HG02943 (cell line): ENCODE results near the gene ADGRE3.

Source experiments
- ATAC-seq: cut with Tn5 transposase; IDR thresholded peaks from one replicate; pipeline ENCODE4 v1.9.1; 2021; ENCODE audit warnings: mild to moderate bottlenecking, low read depth, moderate library complexity; ENCODE audit not compliant: unreplicated experiment

Gene ADGRE3, protein sequence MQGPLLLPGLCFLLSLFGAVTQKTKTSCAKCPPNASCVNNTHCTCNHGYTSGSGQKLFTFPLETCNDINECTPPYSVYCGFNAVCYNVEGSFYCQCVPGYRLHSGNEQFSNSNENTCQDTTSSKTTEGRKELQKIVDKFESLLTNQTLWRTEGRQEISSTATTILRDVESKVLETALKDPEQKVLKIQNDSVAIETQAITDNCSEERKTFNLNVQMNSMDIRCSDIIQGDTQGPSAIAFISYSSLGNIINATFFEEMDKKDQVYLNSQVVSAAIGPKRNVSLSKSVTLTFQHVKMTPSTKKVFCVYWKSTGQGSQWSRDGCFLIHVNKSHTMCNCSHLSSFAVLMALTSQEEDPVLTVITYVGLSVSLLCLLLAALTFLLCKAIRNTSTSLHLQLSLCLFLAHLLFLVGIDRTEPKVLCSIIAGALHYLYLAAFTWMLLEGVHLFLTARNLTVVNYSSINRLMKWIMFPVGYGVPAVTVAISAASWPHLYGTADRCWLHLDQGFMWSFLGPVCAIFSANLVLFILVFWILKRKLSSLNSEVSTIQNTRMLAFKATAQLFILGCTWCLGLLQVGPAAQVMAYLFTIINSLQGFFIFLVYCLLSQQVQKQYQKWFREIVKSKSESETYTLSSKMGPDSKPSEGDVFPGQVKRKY

DNA sequence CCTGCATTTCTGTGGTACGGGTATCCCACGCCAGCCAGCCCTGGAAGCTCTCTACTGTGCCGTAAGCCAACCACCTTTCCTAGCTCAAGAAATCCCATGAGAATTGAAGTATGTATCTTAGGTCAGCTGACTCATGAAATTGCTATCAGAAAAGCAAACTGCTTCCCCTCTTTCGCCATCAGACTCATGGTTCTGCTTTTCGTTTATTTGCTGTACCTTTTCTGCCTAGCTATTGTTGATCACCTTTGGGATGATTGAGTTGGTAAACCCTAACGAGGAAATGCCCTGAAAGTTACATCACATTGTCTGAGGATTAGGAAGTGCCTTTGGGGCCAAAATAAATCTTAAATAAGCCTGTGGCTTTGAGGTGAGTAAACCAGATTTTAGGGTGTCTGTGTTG, at the start of gene ADGRE3:
TSS of gene ADGRE3 (minus strand) at position 81 of the 400 bp plus-strand sequence. CDS start at position 7, 74 bp downstream.
- ATAC-seq, result no peak

DNA sequence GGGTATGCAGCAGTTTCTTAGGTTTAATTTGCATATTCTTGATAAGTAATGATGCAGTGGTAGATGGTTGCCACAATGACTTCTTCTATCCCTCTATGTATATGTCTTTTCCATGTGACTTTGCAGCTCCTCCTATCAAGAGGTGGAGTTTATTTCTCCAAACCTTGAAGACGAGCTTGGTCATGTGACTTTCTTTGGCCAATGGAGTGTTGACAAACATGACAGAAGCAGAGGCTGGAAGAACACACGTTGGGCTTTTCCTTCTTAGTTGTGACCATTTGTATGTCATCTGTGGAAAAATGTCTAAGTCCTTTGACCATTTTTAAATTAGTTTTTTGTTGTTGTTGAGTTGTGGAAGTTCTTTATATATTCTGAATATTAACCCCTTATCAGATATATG, 47.5 kb upstream of the ADGRE3 start:
- ATAC-seq, result no peak

DNA sequence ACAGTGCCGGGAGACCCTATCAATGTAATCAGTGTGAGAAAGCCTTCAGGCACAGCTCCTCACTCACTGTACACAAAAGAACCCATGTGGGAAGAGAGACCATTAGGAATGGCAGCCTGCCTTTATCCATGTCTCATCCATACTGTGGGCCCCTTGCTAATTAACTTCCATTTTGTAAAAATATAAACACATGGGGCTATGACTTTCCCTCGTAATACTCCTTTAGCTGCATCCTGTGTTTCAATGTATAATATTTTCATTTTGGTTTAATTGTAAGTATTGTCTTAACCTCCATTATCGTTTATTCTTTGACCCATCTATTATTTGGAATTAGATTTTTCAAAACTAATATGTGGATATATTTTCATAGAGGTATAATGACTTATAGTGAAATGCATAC, 44.5 kb upstream of the ADGRE3 start:
- no peak for ATAC-seq

DNA sequence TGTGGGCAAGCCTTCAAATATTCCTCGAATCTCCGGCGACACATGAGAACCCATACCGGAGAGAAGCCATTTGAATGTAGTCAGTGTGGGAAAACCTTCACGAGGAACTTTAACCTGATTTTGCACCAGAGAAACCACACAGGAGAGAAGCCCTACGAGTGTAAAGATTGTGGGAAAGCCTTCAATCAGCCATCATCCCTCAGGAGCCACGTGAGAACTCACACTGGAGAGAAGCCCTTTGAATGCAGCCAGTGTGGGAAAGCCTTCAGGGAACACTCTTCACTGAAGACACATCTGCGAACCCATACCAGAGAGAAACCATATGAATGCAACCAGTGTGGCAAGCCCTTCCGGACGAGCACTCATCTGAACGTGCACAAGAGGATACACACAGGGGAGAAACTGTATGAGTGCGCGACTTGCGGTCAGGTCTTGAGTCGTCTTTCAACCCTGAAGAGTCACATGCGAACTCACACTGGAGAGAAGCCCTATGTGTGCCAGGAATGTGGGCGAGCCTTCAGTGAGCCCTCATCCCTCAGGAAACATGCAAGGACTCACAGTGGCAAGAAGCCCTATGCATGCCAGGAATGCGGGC, 44.0 kb upstream of the ADGRE3 start:
- ATAC-seq, result no peak

DNA sequence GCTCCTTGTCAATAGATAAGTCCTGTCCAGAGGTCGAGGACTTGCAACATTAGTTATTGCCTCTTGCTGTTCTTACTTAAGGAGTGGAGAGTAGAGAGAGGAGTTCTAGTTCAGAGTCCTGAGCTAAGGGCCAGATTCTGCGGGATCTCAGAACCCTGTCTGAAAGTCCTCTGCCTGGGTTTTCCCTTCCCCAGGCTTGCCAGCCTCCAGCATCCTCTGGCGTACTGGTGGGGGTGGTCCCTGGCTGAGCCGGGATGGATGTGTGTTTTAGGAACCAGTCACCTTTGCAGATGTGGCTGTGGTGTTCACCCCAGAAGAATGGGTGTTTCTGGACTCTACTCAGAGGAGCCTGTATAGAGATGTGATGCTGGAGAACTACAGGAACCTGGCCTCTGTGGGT, 41.2 kb upstream of the ADGRE3 start:
- no peak for ATAC-seq

DNA sequence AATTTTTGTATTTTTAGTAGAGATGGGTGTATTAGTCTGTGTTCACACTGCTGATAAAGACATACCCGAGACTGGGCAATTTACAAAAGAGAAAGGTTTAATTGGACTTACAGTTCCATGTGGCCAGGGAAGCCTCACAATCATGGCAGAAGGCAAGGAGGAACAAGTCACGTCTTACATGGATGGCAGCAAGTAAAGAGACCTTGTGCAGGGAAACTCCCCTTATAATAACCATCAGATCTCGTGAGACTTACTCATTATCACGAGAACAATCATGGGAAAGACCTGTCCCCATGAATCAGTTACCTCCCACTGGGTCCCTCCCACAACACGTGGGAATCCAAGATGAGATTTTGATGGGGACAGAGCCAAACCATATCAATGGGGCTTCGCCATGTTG, 29.8 kb upstream of the ADGRE3 start:
- no peak for ATAC-seq

DNA sequence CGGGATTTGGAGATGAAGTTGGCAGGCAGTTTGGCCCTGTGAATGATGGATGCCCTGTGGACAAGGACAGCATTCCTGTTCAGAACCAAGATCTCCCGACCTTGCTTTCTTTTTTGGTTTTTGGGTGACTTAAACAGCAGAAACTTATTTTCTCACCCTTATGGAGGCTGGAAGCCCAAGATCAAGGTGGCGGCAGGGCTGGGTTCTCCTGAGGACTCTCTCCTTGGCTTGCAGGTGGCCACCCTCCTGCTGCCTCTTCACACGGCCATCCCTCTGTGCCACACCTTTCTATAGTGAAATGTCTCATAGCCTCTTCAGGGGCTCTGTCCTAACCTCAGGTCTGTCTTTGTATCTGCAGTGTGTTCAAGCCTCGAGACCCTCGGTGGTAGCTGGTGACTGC, 29.2 kb upstream of the ADGRE3 start:
- no peak for ATAC-seq

DNA sequence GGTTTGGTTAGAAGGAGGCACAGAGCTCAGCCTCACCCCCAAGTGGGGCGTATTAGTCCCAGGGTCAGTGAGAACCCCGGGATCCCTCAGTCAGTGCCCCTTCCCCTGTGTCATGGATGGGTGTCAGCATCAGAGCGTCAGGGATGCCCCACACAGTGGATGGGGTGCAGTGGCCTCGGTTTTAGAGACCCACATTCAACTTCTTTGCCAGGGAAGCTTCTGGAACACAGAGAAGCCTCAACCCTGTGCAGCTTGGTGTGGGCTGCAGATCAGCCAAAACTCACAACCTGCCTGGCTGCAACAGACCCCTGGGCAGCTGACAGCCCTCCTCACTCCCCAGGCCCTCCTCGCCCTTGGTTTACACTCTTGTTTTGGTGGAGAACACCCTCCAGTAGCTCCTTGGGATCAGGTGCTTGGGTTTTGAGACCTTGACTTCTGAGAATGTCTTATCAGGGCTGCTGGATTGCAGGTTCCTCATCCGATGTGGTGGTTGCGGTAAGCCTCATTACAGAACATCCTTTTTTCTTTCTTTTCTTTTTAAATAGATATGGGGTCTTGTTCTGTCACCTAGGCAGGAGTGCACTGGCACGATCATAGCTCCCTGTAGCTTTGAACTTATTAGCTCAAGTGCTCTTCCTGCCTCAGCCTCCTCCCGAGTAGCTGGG, 26.2 kb upstream of the ADGRE3 start:
- ATAC-seq, result no peak

DNA sequence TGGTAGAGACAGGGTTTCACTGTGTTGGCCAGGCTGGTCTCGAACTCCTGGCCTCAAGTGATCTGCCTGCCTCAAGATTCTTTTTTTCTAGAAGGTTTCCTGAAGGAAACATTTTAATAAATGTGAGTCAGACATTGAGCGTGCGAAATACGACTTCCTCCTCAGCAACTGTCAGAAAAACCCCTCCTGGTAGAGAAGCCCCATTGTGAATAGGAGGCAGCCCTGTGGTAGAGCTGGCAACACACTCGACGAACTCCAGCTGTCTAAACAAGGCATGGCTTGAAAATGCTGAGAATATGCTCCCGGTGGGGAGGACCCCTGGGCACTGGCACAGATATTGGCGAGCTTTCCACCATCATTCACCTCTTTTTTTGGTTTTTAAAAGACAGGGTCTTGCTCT, 25.0 kb upstream of the ADGRE3 start:
- no peak for ATAC-seq

DNA sequence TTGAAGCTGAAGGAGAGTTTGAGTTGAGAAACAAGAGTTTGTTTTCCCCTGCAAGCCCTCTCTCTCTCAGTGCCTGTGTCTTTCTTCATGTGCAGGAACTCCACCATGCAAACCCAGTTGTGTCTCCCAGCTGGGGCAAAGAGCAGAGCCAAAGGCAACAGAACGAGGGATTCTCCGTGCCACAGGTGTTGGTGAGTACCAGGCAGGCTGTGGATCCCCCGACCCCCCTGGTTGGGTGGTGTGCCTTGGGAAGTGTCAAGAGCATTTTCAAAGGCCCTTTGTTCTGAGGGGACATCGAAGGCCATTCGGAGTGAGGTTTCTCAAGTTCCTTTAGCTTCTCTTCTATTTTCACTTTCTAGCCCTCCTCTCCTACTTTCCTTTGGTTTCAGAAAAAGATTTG, 20.8 kb upstream of the ADGRE3 start:
- ATAC-seq, result no peak

DNA sequence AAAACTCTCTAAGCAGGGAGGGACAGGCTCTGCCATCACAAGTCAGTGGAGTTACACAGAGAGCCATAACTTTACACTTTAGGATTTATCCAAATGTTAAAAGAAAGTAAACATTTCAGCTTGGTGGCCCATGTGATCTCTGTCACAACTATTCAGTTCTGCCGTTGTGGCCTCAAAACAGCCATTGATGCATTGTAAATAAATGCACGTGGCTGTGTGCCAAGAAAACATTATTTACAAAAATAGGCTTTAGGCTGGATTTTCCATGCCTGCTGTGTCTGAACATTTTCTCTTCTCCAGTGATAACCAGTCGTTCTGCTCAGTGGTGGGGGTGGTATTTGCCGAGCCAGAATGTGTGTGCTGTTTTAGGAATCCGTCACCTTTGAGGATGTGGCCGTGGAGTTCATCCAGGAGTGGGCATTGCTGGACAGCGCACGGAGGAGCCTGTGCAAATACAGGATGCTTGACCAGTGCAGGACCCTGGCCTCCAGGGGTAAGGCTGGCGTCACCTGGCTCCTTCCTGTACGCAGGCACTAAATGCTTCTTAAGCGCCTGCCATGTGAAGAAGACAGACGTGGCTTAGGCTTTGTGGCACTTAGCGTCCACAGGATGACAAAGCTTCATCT, 20.1 kb upstream of the ADGRE3 start:
- no peak for ATAC-seq

DNA sequence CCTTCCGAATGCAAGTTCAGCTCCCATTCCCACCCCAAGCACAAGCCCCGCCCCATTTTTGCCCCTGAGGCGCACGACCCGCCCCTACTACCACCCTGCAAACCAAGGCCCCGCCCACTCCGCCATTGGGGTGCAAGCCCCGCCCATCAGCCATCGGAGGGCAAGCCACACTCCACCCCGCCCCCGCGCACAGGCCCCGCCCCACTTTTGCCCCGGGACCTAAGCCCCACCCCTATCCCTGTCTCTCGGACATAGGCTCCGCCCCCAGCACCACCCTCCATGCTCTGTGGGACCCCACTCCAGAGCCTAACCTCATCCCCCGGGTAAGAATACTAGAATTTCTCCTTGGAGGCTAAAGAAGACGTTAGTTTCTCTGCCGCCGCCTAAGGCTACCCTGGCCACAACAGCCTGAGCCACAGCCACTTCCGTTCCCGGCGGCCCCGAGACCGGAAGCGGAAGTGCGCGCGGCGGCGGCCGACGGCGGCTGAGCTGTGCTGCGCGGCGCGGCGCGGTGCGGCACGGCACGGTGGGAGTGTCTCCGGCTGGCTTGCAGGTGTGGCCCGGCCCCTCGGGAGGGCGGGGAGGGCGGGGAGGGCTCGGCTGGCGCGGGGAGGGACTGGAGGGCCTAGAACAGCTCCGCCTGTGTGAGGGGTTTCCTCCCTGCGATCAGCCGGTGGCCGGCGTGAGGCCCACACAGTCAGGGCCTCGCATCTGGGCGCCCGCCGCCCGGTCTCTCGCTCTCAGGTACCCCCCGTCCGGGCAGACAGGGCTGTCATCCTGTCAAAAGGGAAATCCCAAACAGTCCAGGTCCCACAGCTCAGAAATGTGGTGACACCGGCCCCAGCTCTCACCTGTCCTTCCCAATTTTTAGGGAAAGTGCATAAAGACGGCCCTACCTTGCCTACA, 15.2 kb upstream of the ADGRE3 start, which contains the start of gene ZNF333:
TSS of gene ZNF333 (plus strand) at position 451 of the 906 bp plus-strand sequence. CDS start 3,444 bp downstream, outside the sequence.
- ATAC-seq, result peak; percentile 84

DNA sequence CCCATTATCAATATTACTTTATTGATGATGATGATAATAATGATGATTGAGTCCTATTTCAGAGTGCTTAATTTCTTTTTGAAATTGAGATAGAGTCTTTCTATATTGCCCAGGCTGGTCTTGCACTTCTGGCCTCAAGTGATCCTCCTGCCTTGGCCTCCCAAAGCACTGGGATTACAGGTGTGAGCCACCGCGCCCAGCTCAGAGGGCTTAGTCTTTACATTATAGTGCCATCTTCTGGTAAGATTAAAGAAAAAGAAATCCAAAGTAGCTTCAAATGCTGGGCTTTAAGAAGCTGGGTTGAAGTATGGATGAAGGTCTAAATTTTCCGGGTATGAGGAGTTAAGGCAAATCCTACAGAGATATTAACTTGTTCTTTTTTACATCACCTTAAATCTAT, 11.8 kb upstream of the ADGRE3 start:
- no peak for ATAC-seq

DNA sequence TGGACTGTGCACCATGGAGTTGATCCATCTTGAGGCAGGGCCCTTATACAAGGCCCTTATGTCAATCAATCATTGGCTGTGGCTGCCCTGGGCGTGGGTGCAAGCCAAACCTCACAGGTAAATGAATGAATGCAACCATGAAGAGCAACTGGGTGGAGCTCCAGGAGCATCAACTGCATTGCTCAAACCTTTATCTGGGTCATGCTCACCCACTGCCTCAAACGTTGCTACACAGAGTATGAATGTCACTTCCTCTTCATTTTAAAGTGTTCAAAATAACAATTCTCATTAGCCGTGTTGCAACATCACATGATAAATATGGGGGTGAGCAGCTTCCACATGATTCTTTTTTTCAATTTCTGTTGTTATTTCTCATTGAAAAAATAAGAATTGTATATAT, 8.8 kb upstream of the ADGRE3 start:
- ATAC-seq, result no peak

DNA sequence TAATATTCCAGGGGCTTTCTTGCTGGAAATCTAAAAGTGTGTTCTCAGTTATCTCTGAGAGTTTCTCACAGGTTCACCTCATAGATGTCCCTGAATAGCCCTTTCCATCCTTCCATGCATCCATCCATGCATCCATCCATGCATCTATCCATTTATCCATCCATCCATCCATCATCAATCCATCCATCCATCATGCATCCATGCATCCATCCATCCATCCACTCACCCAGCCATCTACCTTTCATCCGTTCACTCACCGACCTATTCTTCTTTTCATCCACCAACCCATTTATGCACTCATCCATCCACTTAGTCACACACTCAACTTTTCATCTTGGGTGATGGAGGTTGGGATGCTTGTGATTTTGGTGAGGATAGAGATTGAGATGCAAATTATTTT, 7.4 kb upstream of the ADGRE3 start:
- ATAC-seq, result no peak

DNA sequence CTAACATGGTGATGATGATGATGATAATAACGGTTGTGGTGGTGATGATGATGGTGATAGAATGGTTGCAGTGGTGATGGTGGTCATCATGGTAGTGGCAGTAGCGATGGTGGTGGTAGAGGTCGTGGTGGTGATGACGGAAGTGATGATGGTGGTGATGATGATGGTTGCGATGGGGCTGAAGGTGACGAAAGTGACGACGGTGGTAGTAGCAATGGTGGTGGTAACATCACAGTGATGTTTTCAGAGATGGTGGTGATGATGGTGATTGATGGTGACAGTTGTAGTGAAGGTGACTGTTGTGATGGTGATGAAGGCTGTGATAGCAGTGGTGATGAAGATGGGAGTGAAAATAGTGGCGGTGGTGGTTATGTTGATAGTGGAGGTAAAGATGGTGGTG, 3.6 kb upstream of the ADGRE3 start:
- no peak for ATAC-seq

DNA sequence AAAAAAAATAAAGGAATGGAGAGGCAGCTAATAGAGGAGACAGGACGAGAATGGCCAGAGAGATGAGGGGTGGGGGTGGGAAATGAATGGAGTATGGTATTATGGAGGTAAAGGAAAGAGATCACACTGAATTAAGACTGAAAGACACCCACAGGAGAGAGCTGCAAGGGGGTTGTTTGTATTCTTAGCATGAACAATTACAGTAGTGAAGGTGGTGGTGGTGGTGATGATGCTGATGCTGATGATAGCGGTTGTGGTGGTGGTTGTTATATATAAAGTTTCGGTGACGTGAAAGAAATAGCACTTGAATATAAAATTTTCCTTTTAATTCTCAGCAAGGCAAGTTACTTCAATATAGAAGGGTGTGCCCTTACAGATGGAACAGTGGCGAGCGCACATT, 2.8 kb upstream of the ADGRE3 start:
- ATAC-seq, result no peak

DNA sequence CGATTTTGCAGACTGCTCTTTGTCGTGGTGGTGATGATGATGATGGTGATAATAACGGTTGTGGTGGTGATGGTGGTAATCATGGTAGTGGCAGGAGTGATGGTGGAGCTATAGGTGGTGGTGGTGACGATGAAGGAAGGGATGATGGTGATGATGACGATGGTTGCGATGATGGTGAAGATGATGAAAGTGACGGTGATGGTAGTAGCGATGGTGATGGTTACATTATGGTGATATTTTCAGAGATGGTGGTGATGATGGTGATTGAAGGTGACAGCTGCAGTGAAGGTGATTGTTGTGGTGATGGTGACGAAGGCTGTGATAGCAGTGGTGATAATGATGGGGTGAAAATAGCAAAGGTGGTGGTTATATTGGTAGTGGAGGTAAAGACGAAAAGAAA, 2.1 kb upstream of the ADGRE3 start:
- ATAC-seq, result no peak

DNA sequence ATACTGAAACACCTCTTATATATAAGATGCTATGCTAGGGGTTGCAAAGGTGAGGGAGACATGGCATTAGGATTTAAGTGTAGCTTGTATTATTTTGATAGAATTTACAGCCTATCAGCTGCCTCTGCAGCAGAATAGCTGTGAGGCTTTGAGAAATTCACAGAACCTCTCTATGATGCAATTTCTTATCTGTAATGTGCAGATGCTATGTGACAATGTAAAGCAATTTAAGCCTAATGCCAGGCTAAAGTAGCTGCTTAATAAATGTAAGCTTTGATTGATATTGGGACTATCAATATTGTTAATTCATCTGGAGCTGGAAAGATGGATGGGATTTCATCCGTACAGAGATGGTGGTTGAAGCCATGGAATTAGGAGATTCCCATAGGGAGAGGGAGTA, 1.6 kb downstream of the ADGRE3 start:
- ATAC-seq, result no peak
